HepG2 (cell line): ENCODE data around the gene RTN4RL2. TPM values are rescaled to one million over a fixed set of nuclear protein-coding genes. Genes with fewer than 3 reads are reported as not detected.
A peak's percentile ranks its signal among the peaks of the same experiment; 100 is the strongest.

Source experiments
- BHLHE40 ChIP-seq: IDR thresholded peaks from 2 replicates; pipeline ENCODE4 v1.6.1; 2011; ENCODE audit warnings: low read length, improper control_type of control experiment
- HOXA5 ChIP-seq: sonication (generic); formaldehyde crosslinking; IDR thresholded peaks from 2 replicates; pipeline ENCODE4 v1.4.0; 2020; ENCODE audit warnings: missing genetic modification reagents
- KDM2A ChIP-seq: sonication (generic); formaldehyde crosslinking; IDR thresholded peaks from 2 replicates; pipeline ENCODE4 v1.4.0; 2020; ENCODE audit warnings: low read depth, missing genetic modification reagents, borderline replicate concordance
- KDM3A ChIP-seq: IDR thresholded peaks from 2 replicates; pipeline ENCODE4 v1.6.1; 2018; ENCODE audit warnings: low read depth, missing compliant biosample characterization
- LCORL ChIP-seq, 2 experiments: fragments of 450-650 bp in 1 of 2; sonication (generic) in 1 of 2; formaldehyde crosslinking in 1 of 2; IDR thresholded peaks; 2 replicates each; pipeline versions ENCODE4 v1.5.0 to v1.6.1; 2017 to 2020; ENCODE audit warnings: antibody characterized with exemption in 1 of 2, missing genetic modification reagents in 1 of 2
- MED1 ChIP-seq: sonication (generic); formaldehyde crosslinking; IDR thresholded peaks from 2 replicates; pipeline ENCODE4 v1.4.0; 2020; ENCODE audit warnings: missing genetic modification reagents
- MXI1 ChIP-seq: IDR thresholded peaks from 3 replicates; pipeline ENCODE4 v1.6.1; 2012; ENCODE audit warnings: low read depth, low read length, inconsistent platforms, borderline replicate concordance
- NFKB2 ChIP-seq: sonication (generic); formaldehyde crosslinking; IDR thresholded peaks from 2 replicates; pipeline ENCODE4 v1.4.0; 2020; ENCODE audit warnings: missing genetic modification reagents, borderline replicate concordance
- NONO ChIP-seq, 2 experiments: fragments of 450-650 bp in 1 of 2; sonication (generic) in 1 of 2; formaldehyde crosslinking in 1 of 2; IDR thresholded peaks in 1 of 2; conservative IDR thresholded peaks in 1 of 2; 2 replicates each; pipeline versions ENCODE4 v1.6.1 to v1.8.0; 2017 to 2022; ENCODE audit warnings: mild to moderate bottlenecking in 1 of 2, missing genetic modification reagents in 1 of 2, moderate library complexity in 1 of 2
- PPARG ChIP-seq: conservative IDR thresholded peaks from 2 replicates; pipeline ENCODE4 v1.6.1; 2016; ENCODE audit warnings: missing biosample characterization, missing genetic modification reagents
- SOX5 ChIP-seq: IDR thresholded peaks from 2 replicates; pipeline ENCODE4 v1.6.1; 2016; ENCODE audit warnings: borderline replicate concordance
- THAP11 ChIP-seq: IDR thresholded peaks from 2 replicates; pipeline ENCODE4 v1.6.1; 2016; ENCODE audit warnings: missing biosample characterization, missing genetic modification reagents
- ZBTB7A ChIP-seq: sonication (generic); formaldehyde crosslinking; IDR thresholded peaks from 2 replicates; pipeline ENCODE4 v1.8.0; 2022; ENCODE audit warnings: mild to moderate bottlenecking, missing genetic modification reagents
- ZNF143 ChIP-seq: sonication (generic); formaldehyde crosslinking; IDR thresholded peaks from 2 replicates; pipeline ENCODE4 v1.4.0; 2020; ENCODE audit warnings: missing genetic modification reagents
- ZNF263 ChIP-seq: sonication (generic); formaldehyde crosslinking; IDR thresholded peaks from 2 replicates; pipeline ENCODE4 v1.4.0; 2020; ENCODE audit warnings: missing genetic modification reagents
- ZNF430 ChIP-seq: sonication (generic); formaldehyde crosslinking; IDR thresholded peaks from 2 replicates; pipeline ENCODE4 v1.9.0; 2021; ENCODE audit warnings: mild to moderate bottlenecking, missing genetic modification reagents
- ZNF75D ChIP-seq: sonication (generic); formaldehyde crosslinking; IDR thresholded peaks from 2 replicates; pipeline ENCODE4 v1.8.1; 2023; ENCODE audit warnings: missing genetic modification reagents, mild to moderate bottlenecking, borderline replicate concordance
- ZNF878 ChIP-seq: sonication (generic); formaldehyde crosslinking; IDR thresholded peaks from 2 replicates; pipeline ENCODE4 v1.8.1; 2023; ENCODE audit warnings: mild to moderate bottlenecking, missing genetic modification reagents, moderate library complexity
- polyA plus RNA-seq, 8 experiments: library from polyadenylated mRNA; depleted of rRNA in 3 of 8; stranded (reverse) in 7 of 8; unstranded in 1 of 8; fragments of >200 nt; fragmentation: Illumina TruSeq in 4 of 8; extraction: Trizol in 4 of 8; gene quantifications; 2 replicates each; pipeline versions ENCODE4 v1.2.1 to v1.2.3, GENCODE V29; 2011 to 2016; ENCODE audit warnings: low read depth in 4 of 8, missing spikeins in 1 of 8, mixed read lengths in 1 of 8; ENCODE audit not compliant: insufficient read depth in 1 of 8
- total RNA-seq, 5 experiments: library from RNA; depleted of rRNA; stranded (reverse); fragments of >200 nt; fragmentation: Illumina TruSeq; extraction: Trizol; gene quantifications; 2 replicates each; pipeline ENCODE4 v1.2.3, GENCODE V29; 2016; ENCODE audit warnings: low read depth in 1 of 5
- TF ChIP-seq, protein P1 (sequence below): sonication (generic); formaldehyde crosslinking; conservative IDR thresholded peaks from 2 replicates; pipeline ENCODE4 v1.8.0; 2022; ENCODE audit warnings: mild to moderate bottlenecking, moderate library complexity, missing genetic modification reagents
- TF ChIP-seq, protein P2 (sequence below): sonication (generic); formaldehyde crosslinking; IDR thresholded peaks from 2 replicates; pipeline ENCODE4 v1.4.0; 2020; ENCODE audit warnings: missing genetic modification reagents
- TF ChIP-seq, protein P3 (sequence below): sonication (generic); formaldehyde crosslinking; IDR thresholded peaks from 2 replicates; pipeline ENCODE4 v1.5.0; 2020; ENCODE audit warnings: mild to moderate bottlenecking, missing genetic modification reagents, moderate library complexity
- TF ChIP-seq, protein P4 (sequence below), 2 experiments: fragments of 450-650 bp in 1 of 2; sonication (generic) in 1 of 2; formaldehyde crosslinking; IDR thresholded peaks; 2 replicates each; pipeline versions ENCODE4 v1.5.0 to v1.8.0; 2020 to 2022; ENCODE audit warnings: mild to moderate bottlenecking in 1 of 2, missing genetic modification reagents in 1 of 2

RTN4RL2 gene
- total and polyA plus RNA-seq, 2 of the 13 experiments (the other 11 are each of a cell fraction or from before 2014, with no cell fraction given) = 1.3 to 4.3 TPM

DNA sequence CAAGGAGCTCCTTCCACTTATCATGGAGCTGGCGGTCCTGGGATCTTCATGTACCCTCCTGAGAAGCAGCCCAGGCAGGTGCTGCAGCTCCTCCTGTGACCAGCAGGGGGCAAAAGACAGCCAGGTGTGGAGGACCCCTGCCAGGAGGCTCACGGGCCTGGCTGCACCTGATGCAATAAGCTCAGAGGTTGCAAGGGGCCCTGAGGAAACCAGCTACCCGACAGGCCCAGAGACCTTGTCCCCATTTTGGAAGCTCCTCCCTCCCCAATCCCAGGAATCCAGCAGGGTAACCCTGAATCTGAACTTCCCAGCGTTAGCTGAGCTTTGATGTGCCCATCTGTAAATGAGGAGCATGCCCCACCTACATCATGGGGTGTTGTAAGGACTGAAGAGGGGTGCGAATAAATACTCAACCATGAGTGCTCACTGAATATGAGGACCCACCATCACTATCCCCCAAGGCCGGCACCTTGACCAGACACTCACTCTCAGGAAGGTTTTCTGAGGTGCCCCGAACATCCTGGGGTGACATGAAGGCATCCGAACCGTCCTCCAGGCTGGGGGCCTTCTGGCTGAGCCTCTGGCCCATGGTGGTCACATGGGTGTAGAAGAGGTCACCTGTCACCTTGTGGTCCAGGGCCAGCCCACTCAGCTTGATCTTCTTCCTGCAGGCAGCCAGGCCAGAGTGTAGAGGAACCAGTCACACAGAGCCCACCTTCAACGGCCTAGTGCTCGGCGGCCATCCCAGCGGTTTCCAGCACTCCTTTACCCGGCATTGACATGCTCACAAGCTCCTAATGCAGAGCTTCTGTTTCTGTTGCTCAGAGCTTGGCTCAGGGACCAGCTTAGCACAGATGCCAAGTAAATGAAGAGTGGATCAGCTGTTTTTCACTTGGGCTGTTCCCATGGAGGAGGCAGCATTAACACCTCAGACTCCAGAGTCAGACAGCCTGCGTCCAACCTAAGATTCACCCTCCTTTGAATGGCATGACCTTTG, 33.5 kb downstream of the RTN4RL2 start (continued):
- TF ChIP-seq, protein P1, sequence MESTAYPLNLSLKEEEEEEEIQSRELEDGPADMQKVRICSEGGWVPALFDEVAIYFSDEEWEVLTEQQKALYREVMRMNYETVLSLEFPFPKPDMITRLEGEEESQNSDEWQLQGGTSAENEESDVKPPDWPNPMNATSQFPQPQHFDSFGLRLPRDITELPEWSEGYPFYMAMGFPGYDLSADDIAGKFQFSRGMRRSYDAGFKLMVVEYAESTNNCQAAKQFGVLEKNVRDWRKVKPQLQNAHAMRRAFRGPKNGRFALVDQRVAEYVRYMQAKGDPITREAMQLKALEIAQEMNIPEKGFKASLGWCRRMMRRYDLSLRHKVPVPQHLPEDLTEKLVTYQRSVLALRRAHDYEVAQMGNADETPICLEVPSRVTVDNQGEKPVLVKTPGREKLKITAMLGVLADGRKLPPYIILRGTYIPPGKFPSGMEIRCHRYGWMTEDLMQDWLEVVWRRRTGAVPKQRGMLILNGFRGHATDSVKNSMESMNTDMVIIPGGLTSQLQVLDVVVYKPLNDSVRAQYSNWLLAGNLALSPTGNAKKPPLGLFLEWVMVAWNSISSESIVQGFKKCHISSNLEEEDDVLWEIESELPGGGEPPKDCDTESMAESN (CRISPR knock-in tag) = peak; percentile 82; the same call in 1 of the 2 replicates
- peak; percentile 55 for TF ChIP-seq SOX5 (CRISPR knock-in tag)
- TF ChIP-seq, protein P2, sequence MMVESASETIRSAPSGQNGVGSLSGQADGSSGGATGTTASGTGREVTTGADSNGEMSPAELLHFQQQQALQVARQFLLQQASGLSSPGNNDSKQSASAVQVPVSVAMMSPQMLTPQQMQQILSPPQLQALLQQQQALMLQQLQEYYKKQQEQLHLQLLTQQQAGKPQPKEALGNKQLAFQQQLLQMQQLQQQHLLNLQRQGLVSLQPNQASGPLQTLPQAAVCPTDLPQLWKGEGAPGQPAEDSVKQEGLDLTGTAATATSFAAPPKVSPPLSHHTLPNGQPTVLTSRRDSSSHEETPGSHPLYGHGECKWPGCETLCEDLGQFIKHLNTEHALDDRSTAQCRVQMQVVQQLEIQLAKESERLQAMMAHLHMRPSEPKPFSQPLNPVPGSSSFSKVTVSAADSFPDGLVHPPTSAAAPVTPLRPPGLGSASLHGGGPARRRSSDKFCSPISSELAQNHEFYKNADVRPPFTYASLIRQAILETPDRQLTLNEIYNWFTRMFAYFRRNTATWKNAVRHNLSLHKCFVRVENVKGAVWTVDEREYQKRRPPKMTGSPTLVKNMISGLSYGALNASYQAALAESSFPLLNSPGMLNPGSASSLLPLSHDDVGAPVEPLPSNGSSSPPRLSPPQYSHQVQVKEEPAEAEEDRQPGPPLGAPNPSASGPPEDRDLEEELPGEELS (CRISPR knock-in tag) = 0 out of 2 replicates have a peak, but pooled peaks have one; percentile 20
- TF ChIP-seq HOXA5 (CRISPR knock-in tag) = 0 out of 2 replicates have a peak, but pooled peaks have one; percentile 33
- TF ChIP-seq NONO (IDR thresholded peaks at IDR 0.05) = no peak
- TF ChIP-seq NONO (CRISPR knock-in tag; conservative IDR thresholded peaks at IDR 0.05) = peak; percentile 47; the same call in 1 of the 2 replicates
- TF ChIP-seq LCORL (IDR thresholded peaks at IDR 0.05) = no peak
- TF ChIP-seq LCORL (CRISPR knock-in tag; IDR thresholded peaks at IDR 0.05) = peak; percentile 89
- TF ChIP-seq BHLHE40 = peak; percentile 77
- 0 out of 2 replicates have a peak, but pooled peaks have one; percentile 26 for TF ChIP-seq NFKB2 (CRISPR knock-in tag)
- peak; percentile 79 for TF ChIP-seq MED1
- TF ChIP-seq ZNF430 (CRISPR knock-in tag) = no peak
- 0 out of 2 replicates have a peak, but pooled peaks have one; percentile 67 for TF ChIP-seq ZNF878 (CRISPR knock-in tag)
- TF ChIP-seq MXI1 = peak; percentile 37; the same call in 1 of the 3 replicates
- TF ChIP-seq ZNF263 (CRISPR knock-in tag) = peak; percentile 57; the same call in 1 of the 2 replicates
- TF ChIP-seq KDM2A = peak; percentile 74; the same call in 1 of the 2 replicates
- TF ChIP-seq ZNF75D (CRISPR knock-in tag) = no peak
- TF ChIP-seq, protein P3, sequence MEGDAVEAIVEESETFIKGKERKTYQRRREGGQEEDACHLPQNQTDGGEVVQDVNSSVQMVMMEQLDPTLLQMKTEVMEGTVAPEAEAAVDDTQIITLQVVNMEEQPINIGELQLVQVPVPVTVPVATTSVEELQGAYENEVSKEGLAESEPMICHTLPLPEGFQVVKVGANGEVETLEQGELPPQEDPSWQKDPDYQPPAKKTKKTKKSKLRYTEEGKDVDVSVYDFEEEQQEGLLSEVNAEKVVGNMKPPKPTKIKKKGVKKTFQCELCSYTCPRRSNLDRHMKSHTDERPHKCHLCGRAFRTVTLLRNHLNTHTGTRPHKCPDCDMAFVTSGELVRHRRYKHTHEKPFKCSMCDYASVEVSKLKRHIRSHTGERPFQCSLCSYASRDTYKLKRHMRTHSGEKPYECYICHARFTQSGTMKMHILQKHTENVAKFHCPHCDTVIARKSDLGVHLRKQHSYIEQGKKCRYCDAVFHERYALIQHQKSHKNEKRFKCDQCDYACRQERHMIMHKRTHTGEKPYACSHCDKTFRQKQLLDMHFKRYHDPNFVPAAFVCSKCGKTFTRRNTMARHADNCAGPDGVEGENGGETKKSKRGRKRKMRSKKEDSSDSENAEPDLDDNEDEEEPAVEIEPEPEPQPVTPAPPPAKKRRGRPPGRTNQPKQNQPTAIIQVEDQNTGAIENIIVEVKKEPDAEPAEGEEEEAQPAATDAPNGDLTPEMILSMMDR (CRISPR knock-in tag) = peak; percentile 97
- peak; percentile 66; the same call in 1 of the 2 replicates for TF ChIP-seq ZBTB7A
- peak; percentile 84 for TF ChIP-seq THAP11
- TF ChIP-seq, protein P4, sequence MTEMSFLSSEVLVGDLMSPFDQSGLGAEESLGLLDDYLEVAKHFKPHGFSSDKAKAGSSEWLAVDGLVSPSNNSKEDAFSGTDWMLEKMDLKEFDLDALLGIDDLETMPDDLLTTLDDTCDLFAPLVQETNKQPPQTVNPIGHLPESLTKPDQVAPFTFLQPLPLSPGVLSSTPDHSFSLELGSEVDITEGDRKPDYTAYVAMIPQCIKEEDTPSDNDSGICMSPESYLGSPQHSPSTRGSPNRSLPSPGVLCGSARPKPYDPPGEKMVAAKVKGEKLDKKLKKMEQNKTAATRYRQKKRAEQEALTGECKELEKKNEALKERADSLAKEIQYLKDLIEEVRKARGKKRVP (CRISPR knock-in tag; IDR thresholded peaks at IDR 0.05) = peak; percentile 98 to 100
- TF ChIP-seq ZNF143 (CRISPR knock-in tag) = peak; percentile 70
- TF ChIP-seq PPARG (CRISPR knock-in tag) = peak; percentile 68
- 0 out of 2 replicates have a peak, but pooled peaks have one; percentile 17 for TF ChIP-seq KDM3A (CRISPR knock-in tag)
